ENCODE data around the gene TRMT2A.

DNA sequence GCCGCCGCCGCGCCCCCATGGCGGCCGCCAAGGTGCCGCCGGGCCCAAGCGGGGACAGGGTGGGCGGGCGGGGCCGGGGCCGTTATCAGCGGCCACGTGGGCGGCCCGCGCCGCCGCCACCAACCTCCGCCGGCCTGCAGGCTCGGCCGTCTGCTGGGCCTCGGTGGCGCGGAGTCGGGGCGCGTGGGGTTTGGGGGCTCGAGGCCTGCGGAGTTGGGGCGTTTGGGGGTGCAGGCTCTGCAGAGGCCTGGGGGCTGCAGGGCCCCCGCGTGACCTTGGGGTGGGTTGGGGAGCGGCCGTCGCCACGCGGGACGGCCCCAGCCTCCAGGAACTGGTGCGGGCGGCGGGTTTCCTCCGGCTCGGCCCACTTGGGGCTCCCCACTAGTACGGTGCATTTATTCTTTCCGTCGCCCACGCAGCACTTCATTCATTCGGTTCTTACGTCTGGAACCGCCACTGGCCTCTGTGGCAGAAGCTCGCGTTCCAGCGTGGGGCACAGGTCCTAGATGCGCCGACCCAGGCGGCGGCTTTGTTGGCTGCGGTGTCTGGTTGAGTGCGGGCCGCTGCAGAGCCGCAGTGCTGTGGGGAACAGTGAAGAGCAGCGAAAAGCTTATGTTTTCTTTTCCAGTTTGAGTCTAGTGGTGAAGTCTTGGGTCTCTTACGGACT, 740 bp upstream of the TRMT2A start:
- TF ChIP-seq CTCF (IDR thresholded peaks at IDR 0.05): no peak
- TF ChIP-seq EP300 (IDR thresholded peaks at IDR 0.05): no peak
